COR-L47 (cell line): ENCODE data around the gene MINDY4.

Experiments
- DNase-seq: peaks from one replicate; lab custom pipeline; 2025; lab: John Stamatoyannopoulos, UW

MINDY4 gene

GRCh38 chr7:30835396-30835915 lies 64.2 kb downstream of the MINDY4 start:
- DNase-seq, result no peak

- DNase-seq, result no peak
Measured at GRCh38 chr7:30836991-30837390, 65.8 kb downstream of the MINDY4 start.

GRCh38 chr7:30837581-30837980 lies 66.4 kb downstream of the MINDY4 start:
- no peak for DNase-seq

- no peak for DNase-seq
Measured at GRCh38 chr7:30838008-30838407, 66.8 kb downstream of the MINDY4 start.

GRCh38 chr7:30840141-30841024 lies 69.2 kb downstream of the MINDY4 start:
- no peak for DNase-seq

- no peak for DNase-seq
Measured at GRCh38 chr7:30841025-30841735, 70.0 kb downstream of the MINDY4 start.

- no peak for DNase-seq
Measured at GRCh38 chr7:30841801-30842541, 70.8 kb downstream of the MINDY4 start.

GRCh38 chr7:30842542-30843451 lies 71.6 kb downstream of the MINDY4 start:
- DNase-seq, result no peak

- no peak for DNase-seq
Measured at GRCh38 chr7:30843741-30844482, 72.7 kb downstream of the MINDY4 start.

- no peak for DNase-seq
Measured at GRCh38 chr7:30844483-30844874, 73.3 kb downstream of the MINDY4 start.

GRCh38 chr7:30844916-30845315 lies 73.7 kb downstream of the MINDY4 start:
- DNase-seq, result no peak

GRCh38 chr7:30845426-30846135 lies 74.4 kb downstream of the MINDY4 start:
- no peak for DNase-seq

GRCh38 chr7:30846378-30846777 lies 75.2 kb downstream of the MINDY4 start:
- no peak for DNase-seq

GRCh38 chr7:30848121-30848855 lies 77.1 kb downstream of the MINDY4 start:
- no peak for DNase-seq

GRCh38 chr7:30849565-30849964 lies 78.3 kb downstream of the MINDY4 start:
- no peak for DNase-seq

GRCh38 chr7:30850426-30850825 lies 79.2 kb downstream of the MINDY4 start:
- DNase-seq, result no peak

- DNase-seq, result no peak
Measured at GRCh38 chr7:30851651-30852307, 80.6 kb downstream of the MINDY4 start.

- DNase-seq, result no peak
Measured at GRCh38 chr7:30852308-30852684, 81.1 kb downstream of the MINDY4 start.
